Measurements from ENCODE around the gene GAS5.

The GAS5 gene

GRCh38 chr1:173823781-173824314 lies 43.9 kb downstream of the GAS5 start:
- peak; percentile 29 to 37 for ATAC-seq

GRCh38 chr1:173821680-173822079 lies 46.1 kb downstream of the GAS5 start:
- no peak for ATAC-seq

DNA sequence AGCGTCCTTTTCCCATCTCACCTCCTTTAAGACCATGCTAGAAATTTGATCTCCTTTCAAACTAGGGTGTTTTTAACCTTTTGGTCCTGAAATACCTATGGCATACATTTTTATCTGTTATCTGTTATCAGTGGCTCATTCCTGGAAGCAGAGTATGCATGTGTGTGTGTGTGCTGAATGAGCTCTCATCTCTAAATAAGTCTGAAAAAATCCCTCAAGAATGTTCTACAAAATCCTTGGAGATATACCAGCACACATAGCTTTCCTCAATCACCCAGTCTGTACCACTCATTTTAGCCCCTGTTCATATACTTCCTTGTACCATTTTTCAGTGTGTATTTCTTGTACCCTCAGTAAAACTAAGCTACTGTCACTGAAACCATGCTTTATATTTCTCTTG lies 49.3 kb downstream of the GAS5 start:
- ATAC-seq, result no peak
